Lung (tissue), 12 donors: ENCODE data around the gene CYYR1. TPM values are rescaled to one million over a fixed set of nuclear protein-coding genes. Genes with fewer than 3 reads are reported as not detected.
A peak's percentile ranks its signal among the peaks of the same experiment; 100 is the strongest.

ENCODE experiments used
- ATAC-seq: fragments of 200-7000 bp; cut with Tn5 transposase; one replicate; pipeline ENCODE4 v1.9.1; 2020; ENCODE audit warnings: moderate number of reproducible peaks; ENCODE audit not compliant: insufficient read depth, low FRiP score
- DNase-seq, 3 donors: peaks; one replicate each; pipeline ENCODE4 v3.0.0-alpha.2; 2013 to 2017
- H3K27ac ChIP-seq, 2 donors: one replicate each; pipeline ENCODE4 v1.5.1; 2013; ENCODE audit warnings: mild to moderate bottlenecking in 2 of 2, moderate library complexity in 2 of 2, control low read depth in 1 of 2, inconsistent platforms in 1 of 2, low read depth in 1 of 2, low read length in 1 of 2
- H3K27me3 ChIP-seq, 3 donors: one replicate each; pipeline ENCODE4 v1.5.1; 2013; ENCODE audit warnings: low read length in 2 of 3; ENCODE audit not compliant: control insufficient read depth in 3 of 3, insufficient read depth in 3 of 3
- H3K36me3 ChIP-seq, 4 donors: one replicate each; pipeline ENCODE4 v1.5.1; 2013; ENCODE audit warnings: low read length in 4 of 4, mild to moderate bottlenecking in 1 of 4, moderate library complexity in 1 of 4; ENCODE audit not compliant: control insufficient read depth in 4 of 4, insufficient read depth in 4 of 4
- H3K4me1 ChIP-seq, 5 donors: one replicate each; pipeline ENCODE4 v1.5.1; 2013; ENCODE audit warnings: low read length in 5 of 5, mild to moderate bottlenecking in 2 of 5, moderate library complexity in 1 of 5; ENCODE audit not compliant: control insufficient read depth in 5 of 5, insufficient read depth in 5 of 5
- H3K4me3 ChIP-seq: one replicate; pipeline ENCODE4 v1.5.1; 2013; ENCODE audit warnings: mild to moderate bottlenecking, control low read depth, moderate library complexity
- H3K9ac ChIP-seq, 2 donors: one replicate each; pipeline ENCODE4 v1.5.1; 2013; ENCODE audit warnings: low read length in 2 of 2, control low read depth in 1 of 2; ENCODE audit not compliant: insufficient read depth in 1 of 2
- H3K9me3 ChIP-seq, 4 donors: one replicate each; pipeline ENCODE4 v1.5.1; 2013; ENCODE audit warnings: low read length in 3 of 4, mild to moderate bottlenecking in 1 of 4, moderate library complexity in 1 of 4; ENCODE audit not compliant: control insufficient read depth in 4 of 4, insufficient read depth in 3 of 4
- CTCF ChIP-seq: IDR thresholded peaks from 2 replicates; pipeline ENCODE4 v1.5.1; 2012; ENCODE audit warnings: mild to moderate bottlenecking; ENCODE audit errors: control extremely low read depth, extremely low read depth
- WGBS, 2 donors: extraction: QIAGEN DNeasy Blood & Tissue Kit; methylation state at CpG; one replicate each; pipeline ENCODE4 v1.1.7; 2013; 5-methylcytosine and 5-hydroxymethylcytosine counted together
- polyA plus RNA-seq, 2 donors: library from polyadenylated mRNA; stranded (reverse); fragments of 200-250 nt; gene quantifications; one replicate each; pipeline ENCODE4 v1.2.1, GENCODE V29; 2013
- total RNA-seq, 2 donors: library from RNA; depleted of rRNA in 1 of 2; stranded (reverse); fragments of >200 nt in 1 of 2; gene quantifications; one replicate each; pipeline ENCODE4 v1.2.1, GENCODE V29; 2014 to 2021
- donor health status: control.
- donor health status: control.
- donor health status: Bipolar disorder and iron deficiency.
- donor health status: healthy.
- donor health status: DM: yes; HTN: yes; CAD: no.

The CYYR1 gene
- total and polyA plus RNA-seq, 4 donors, result 9.9 to 38.3 (median 16.6) TPM

DNA sequence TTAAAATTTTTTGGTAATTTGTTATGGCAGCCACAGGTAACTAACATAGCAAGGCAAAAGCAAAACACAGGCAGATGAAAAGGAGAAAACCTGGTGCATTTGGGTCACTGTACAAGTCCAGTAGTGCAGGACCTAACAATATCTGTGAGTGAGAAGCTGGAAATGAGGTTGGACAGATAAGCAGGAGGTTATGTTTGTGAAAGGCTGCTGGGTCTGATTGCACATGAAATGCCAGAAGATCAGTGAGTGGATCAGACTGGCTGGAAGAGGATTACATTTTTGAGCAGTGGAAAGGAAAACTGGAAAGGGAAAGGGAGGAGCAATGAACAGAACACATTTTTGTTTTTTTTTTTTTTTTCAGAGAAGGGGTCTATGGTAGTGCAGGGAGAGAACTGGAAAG, 73.6 kb downstream of the CYYR1 start:
- Histone ChIP-seq H3K9me3 (peaks cover 0 to 3% (median under 1%) of the 10 kb centered on the region in 4 donors), H3K4me1 (no peaks in the 10 kb centered on the region), H3K4me3 (no peak overlapping the region), H3K27ac (no peak overlapping the region), H3K9ac (no peak overlapping the region), H3K36me3 (peaks cover 0 to 2% (median 0%) of the 10 kb centered on the region in 4 donors), H3K27me3 (no peaks in the 10 kb centered on the region)
- no peak for DNase-seq
- no peak for ATAC-seq
- TF ChIP-seq CTCF, result no peak

DNA sequence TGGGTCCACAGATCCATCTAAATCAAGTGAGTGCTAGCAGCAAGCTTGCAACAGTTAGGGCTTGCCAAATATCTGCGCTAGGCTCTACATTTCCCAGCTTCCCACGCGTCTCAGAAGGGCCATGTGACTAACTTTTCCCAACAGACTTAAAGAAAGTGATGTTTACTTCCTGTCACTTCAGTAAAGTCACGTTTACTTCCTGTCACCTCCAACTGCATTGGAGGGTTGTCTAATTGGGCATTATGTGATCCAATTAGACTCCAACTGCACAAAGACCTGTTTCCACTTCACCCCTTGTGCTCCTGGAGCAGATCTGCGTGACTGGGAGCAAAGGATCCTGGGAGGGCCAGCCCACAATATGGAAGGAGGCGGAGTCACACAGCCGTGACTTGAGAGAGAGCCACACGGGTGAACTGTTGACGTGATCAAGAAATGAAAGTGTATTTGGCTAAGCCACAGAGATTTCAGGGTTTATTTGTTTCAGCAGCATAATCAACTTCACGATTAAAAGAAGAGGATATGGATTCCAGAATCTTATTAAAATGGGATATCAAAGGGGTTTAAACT, 77.7 kb downstream of the CYYR1 start:
- Histone ChIP-seq H3K4me3 (no peak overlapping the region), H3K9me3 (peaks cover 0 to 3% (median 1%) of the 10 kb centered on the region in 4 donors), H3K36me3 (peaks cover 0 to 14% (median 0%) of the 10 kb centered on the region in 4 donors), H3K27me3 (no peaks in the 10 kb centered on the region), H3K9ac (no peak overlapping the region), H3K27ac (no peak overlapping the region), H3K4me1 (no peaks in the 10 kb centered on the region)
- no peak for DNase-seq
- no peak for TF ChIP-seq CTCF
- ATAC-seq, result no peak
- WGBS, 2 donors, result 77 to 84% methylated on average over 10 of the region's 10 CpGs

- DNase-seq (no peak), ATAC-seq (no peak)
- H3K27me3 ChIP-seq, result no peaks in the 10 kb centered on the region
- no peaks in the 10 kb centered on the region for H3K4me1 ChIP-seq
- peaks cover 0 to 6% (median 2%) of the 10 kb centered on the region in 4 donors for H3K9me3 ChIP-seq
- WGBS, 2 donors, result 91 to 98% methylated on average over 3 of the region's 3 CpGs
- H3K4me3 ChIP-seq, result no peak overlapping the region
- peak overlapping the region in 1 of 2 donors; percentile 40 for H3K27ac ChIP-seq
- H3K36me3 ChIP-seq, result peaks cover 0 to 11% (median 0%) of the 10 kb centered on the region in 4 donors
- no peak for TF ChIP-seq CTCF
- no peak overlapping the region for H3K9ac ChIP-seq
Measured at GRCh38 chr21:26491663-26492062, 81.4 kb downstream of the CYYR1 start.

DNA sequence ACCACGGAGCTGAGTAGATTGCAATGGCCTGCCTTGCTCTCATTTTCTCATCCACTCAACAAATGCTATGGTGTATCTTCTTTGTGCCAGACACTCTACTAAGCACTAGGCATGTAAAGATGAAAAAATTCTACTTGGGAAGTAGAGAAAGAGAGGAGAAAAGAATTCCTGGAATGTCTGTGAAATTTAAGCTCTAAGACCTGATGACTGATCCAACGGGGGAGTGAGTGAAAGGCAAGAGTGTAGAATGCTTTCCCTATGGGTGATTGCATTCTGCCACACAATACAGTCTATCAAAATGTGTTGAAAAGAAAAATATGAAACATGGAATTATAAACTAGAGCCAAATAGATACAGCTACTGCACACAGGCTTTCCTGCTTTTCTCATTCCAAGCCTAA, 82.3 kb downstream of the CYYR1 start:
- no peak overlapping the region for H3K27ac ChIP-seq
- peaks cover 0 to 6% (median 2%) of the 10 kb centered on the region in 4 donors for H3K9me3 ChIP-seq
- no peaks in the 10 kb centered on the region for H3K4me1 ChIP-seq
- 60 to 74% methylated on average over 2 of the region's 2 CpGs for WGBS, 2 donors
- no peak for TF ChIP-seq CTCF
- no peak overlapping the region for H3K9ac ChIP-seq
- no peak for DNase-seq
- no peak for ATAC-seq
- no peaks in the 10 kb centered on the region for H3K27me3 ChIP-seq
- H3K4me3 ChIP-seq, result no peak overlapping the region
- H3K36me3 ChIP-seq, result peaks cover 0 to 11% (median 0%) of the 10 kb centered on the region in 4 donors
